Endometrium (tissue), 2 donors: ENCODE data around the gene ALOXE3.
"Not testable (repeated sequence)": the region's sequence is repeated elsewhere in the genome, so short reads cannot be mapped to it uniquely, and the experiment has no call there.

ENCODE experiments used
- FAIRE-seq: peaks from 2 replicates; lab custom pipeline; 2012; peaks lifted over from hg19 to GRCh38; lab: Jason Lieb, UNC
- donor health status: control.
- donor health status: control.

ALOXE3 gene

DNA sequence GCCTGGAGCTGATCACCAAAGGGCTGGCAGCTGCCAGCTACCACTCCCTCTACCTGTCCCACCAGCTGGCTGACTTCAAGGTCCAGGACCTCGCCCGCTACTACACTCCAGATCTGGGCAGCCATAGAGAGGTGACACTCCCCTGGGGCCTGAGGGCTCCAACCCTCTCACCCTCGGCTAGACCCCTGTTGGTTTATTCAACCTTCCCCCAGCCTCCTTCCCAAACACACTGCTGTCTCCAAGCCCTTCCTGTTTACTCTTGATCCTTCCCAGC, 48.8 kb downstream of the ALOXE3 start:
- no peak for FAIRE-seq

DNA sequence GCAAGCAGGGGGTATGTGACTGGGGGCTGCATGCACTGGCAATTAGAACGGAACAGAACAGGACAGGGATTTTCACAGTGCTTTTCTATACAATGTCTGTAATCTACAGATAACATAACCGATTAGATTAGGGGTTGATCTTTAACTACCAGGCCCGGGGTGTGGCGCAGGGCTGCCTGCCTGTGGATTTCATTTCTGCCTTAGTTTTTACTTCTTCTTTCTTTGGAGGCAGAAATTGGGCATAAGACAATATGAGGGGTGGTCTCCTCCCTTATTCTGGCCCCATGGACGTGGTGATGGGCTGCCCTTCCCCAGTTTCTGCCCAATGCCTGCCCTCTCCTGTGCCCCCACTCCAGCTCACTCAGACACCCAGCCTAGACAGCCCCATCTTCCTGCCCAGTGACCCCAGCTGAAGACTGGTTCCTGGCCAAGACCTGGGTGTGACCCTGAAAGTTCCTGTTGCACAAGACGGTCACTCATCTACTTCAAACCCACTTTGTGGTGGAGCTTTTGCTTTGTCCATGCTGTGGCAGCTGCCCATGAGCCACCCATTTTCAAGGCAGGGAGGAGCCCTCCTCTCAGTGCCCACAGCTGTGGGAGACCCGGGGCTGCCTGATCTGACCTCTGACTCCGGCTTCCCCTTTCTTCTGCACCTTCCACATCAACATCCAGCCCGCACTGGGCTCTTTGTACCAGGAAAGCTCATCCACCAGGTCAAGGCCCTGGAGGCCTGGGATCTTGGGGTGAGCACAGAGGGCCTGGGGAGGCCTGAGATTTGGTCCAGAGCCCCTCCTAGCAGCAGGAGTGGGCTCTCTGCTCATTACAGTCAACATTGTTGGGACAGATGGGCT, 49.4 kb downstream of the ALOXE3 start:
- FAIRE-seq: no peak

DNA sequence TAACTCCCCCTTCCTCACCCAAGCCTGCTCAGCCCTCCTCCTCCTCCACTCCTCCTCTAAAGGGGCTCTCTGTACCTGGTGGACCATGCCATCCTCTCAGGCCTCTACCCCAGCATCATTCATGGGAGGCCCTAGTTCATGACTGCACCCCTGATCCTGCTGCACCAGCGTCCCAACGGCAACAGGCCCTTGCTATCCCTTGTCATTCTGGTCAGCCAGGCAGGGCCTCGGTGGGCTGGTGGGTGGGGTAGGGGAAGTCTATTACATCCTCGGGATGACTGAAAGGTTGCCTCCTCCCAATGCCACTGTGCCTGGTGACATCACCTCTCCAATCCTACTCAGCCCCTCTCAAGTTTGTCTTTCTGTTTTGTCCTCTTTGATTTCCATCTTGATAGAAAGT, 50.5 kb downstream of the ALOXE3 start:
- no peak for FAIRE-seq

DNA sequence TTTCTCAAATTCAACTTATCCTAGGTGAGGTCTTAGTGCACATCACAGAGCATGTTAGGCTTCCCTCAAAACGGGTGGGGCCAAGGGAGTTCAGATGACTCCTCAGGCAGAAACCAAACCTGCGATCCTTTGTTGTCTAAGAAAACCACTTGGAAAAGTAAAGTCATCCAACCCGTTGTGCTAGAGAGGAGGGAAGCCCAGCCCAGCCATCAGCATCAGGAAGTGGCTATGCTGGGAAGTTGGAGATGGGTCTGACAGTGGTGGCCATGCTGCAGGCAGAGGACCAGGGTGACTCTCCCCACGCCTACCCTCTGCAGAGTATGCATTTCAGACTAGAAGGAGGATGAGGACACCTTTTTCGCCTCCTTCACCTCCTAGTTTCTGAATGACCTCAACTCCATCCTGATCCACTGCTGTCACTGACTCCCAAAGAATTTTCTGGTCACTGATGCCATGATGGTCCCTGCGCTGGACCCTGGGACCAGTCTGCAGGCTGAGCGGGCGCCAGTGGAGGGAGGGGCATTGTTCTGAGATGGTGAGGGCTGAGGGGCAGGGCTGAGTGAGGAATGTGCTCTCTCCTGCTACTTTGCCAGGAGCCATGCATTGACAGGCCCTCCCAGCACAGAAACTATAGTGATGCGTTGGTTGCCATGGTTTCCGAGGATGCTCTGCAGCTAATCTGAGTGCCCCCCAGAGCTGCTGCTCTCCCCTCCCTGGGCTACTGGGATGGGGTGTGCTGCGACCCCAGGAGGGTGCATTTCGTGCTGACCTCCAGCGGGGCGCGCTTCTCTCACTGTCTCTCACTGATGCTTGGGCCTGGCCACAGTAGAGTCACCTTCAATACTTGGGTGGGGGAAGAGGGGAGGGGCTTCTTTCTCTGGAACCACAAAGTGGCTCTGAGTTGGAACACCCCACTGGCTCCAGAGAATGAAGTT, 51.2 kb downstream of the ALOXE3 start:
- no peak for FAIRE-seq

DNA sequence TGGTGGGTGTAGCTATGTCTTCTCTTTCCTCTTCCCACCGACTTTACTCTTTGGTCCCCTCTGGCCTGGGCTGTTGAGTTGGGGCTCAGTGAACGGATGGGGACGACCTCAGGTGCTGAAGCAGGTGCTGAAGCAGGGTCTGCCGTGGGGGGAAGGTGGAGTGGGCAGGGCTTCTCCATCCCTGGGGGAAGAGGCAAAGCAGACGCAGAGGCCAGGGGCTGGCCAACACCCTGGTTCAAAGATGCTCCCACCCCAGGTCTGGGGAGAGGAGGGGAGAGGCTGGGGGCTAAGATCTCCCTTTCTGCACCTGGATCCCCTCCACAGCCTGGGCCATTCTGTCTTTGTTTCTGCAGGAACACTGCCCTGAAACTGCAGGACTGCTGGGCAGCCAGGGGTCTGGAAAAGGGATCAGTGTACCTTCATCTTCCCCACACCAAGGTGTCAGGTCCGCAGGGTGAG, 53.7 kb downstream of the ALOXE3 start:
- no peak for FAIRE-seq

DNA sequence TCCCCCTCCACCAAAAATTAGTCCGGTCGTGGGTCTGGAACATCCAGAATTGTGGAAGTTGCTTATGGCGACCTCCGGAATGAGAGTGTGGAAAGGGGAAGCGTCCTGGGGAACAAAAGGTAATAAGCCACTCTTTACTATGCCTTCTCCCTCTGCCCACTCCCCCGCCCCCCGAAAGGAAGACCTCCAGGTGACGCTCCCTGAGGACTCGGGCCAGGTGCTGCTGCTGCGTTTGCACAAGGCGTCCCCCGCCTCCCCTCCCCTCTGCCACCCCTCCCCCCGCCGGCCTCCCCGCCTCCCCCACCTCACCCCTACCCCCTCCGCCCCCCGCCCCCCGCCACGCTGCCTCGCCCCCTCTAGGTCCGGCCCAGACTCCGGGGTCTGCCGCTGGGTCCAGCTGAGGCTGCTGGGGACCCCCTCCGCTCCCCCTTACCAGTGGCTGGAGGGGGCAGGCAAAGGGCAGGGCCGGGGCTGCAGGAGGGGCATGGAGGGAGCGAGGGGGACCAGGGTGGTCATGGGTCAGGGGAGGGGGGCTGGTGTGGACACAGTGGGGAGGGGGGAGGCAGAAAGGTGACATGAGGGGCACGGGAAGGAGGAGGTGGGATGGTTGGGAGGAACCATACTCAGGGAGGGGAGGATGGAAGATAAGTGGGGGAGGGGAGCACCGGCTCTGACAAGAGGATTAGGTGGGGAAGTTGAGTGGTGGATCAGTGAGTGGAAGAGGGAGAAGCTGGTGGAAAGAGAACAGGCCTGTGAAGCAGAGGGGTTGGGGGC, 54.4 kb downstream of the ALOXE3 start:
- no peak for FAIRE-seq

DNA sequence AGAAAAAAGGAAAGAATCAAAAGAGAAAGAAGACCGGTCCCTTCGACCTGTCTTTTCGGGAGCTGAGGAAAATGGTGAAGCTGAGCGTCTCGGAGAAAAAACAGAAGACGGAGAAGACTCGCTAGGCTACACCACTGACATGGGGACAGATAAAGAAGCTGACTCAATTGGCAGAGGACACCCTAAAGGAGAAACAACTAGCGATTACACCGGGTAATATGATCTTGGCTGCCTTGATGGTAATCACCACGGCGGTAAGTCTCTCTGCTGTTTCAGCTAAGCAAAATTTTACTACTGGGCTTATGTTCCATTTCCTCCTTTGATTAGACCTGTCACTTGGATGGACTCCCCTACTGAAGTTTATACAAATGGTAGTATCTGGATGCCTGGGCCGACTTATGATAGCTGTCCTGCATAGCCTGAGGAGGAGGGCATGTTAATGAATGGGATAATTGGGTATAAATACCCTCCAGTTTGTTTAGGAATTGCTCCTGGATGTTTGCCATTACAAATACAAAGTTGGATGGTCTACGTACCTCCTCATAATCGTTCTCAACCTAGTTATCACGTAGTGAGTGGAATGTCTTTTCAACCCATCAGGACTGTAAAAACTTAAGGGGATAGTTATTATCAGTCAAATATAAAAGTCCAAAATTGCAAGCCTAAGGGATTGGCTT, 55.4 kb downstream of the ALOXE3 start:
- no peak for FAIRE-seq

DNA sequence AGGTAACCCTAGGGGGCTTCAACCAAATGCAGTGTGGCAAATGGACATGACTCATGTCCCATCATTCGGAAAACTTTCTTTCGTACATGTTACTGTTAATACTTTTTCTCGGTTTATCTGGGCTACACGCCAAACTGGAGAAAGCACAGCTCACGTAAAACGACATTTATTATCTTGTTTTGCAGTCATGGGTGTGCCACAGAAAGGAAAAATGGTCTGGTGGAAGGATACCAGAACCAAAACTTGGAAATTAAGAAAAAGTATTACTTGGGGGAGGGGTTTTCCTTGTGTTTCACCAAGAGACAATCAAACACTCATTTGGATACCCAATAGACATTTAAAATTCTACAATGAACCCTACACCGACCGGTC, 55.9 kb downstream of the ALOXE3 start:
- no peak for FAIRE-seq

DNA sequence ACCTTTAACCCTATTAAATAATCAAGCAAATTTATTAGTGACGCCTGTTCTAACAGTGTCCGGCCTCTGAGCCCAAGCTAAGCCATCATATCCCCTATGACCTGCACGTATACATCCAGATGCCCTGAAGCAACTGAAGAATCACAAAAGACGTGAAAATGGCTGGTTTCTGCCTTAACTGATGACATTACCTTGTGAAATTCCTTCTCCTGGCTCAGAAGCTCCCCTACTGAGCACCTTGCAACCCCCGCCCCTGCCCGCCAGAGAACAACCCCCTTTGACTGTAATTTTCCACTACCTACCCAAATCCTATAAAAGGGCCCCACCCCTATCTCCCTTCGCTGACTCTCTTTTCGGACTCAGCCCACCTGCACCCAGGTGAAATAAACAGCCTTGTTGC, 56.5 kb downstream of the ALOXE3 start:
- FAIRE-seq: not testable (repeated sequence)

DNA sequence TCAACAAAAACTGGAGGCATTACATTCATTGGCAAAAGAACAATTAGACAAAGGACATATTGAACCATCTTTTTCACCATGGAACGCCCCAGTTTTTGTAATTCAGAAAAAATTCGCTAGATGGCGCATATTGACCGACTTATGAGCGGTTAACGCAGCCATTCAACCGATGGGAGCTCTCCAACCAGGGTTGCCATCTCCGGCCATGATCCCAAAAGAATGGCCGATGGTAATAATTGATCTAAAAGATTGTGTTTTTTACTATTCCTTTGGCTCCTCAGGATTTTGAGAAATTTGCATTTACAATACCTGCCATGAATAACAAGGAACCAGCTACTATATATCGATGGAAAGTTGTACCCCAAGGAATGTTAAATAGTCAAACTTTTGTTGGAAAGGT, 58.0 kb downstream of the ALOXE3 start:
- peak; percentile 86 for FAIRE-seq

DNA sequence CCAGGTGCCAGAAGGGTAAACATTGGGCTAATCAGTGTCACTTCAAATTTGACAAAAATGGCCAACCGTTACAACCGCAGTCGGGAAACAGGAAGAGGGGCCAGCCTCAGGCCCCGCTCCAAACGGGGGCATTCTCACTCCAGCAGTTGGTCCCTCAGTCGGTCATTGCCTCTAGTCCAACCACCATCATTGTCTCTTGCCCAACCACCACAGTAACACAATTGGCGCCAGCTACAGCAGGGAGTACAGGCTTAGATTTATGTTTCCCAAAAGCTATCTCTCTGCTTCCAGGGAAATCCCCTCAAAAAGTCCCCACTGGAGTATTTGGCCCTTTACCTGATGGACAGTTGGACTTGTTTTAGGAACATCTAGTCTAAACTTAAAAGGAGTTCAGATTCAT, 59.2 kb downstream of the ALOXE3 start:
- no peak for FAIRE-seq

DNA sequence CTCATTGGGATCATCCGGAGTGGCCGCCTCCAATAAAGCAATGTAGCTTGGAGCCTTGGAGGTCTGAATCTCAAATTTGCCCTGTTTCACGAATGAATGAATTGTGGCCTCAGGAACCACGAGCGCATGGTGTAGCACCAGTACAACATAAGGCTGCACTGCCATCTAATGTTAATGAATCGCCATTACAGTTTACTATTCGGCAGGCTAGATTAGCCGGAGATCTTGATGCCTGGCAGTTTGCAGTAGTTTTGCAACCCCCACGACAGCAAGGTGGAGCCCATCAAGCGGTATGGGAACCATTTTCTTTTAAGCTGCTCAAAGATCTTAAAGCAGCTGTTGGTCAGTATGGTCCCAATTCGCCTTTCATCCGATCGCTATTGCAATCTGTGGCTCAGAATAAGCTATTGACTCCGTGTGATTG, 60.6 kb downstream of the ALOXE3 start:
- FAIRE-seq: peak; percentile 31

DNA sequence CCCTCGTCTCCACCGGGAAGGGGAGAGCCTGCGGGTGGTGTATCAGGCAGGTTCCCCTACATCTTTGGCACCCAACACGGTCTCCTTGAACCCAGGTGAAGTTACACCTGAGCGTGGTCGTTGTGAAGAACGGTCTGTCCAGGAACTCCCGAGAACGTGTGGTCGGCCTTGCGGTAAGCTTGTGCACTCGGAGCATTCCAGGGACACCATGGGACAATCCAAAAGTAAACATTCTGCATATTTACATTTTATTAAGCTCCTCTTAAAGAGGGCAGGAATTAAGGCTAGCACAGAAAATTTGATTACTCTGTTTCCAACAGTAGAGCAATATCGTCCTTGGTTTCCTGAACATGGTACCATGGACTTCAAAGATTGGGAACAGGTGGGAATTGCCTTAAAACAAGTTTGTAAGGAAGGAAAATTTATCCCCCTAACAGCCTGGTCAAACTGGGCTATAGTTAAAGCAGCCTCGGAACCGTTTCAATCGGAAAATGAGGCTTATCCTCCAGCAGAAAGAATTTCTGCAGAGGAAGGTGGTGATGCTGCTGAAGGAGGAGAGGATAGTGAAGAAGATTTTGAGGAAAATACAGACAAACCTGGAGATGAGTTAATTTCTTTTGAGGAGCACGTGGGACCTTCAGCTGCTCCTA, 61.2 kb downstream of the ALOXE3 start:
- no peak for FAIRE-seq

DNA sequence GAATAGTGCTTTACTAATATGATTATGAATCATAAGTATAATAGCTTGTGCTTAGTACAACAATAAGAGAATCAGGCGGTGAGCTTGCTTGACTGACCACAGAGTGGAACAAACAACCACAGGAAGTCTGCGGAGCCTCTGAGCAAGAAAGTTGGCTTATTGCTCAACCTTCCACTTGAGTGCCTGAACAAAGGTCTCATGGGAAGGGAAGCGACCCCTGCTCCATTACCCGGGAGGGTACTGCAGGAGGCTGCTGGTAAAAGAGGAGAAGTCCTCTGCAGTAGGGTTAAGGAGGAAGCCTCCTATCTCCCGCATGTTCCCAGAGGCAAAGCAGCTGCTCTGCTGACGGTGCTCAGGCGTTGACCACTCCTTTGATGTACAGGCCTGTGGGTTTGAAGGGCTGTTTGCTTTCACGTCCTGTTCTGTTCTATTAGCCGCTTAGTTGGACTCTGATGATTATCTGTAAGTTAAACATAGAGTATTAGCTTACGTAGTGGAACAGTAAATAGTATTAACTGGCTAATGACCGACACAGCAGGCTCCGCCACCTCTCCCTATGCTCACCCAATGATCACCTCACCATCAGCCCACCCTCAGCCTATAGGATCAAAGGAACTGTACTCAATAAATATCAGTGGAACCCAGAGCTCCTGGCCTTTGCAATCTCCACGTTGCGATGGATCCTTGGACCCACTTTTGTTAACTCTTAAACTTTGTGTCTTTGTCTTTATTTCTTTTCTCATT, 61.9 kb downstream of the ALOXE3 start:
- no peak for FAIRE-seq

DNA sequence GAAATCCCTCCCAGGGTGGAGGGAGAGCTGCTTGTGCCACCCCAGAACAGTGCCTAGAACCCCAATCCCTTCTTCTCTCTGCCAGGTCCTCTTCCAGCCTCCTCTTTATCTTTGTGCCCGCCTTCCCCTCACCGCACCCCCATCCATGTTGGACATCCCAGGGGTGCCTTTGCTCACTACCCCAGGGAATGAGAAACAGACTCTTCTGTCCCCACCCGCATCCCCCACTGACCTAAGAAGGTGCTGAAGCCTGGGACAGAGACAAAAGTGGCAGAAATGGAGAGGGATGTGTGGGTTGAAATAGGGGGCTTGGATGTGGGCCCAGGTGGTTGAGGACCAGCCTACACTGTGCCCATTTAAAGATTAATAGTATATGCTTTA, 62.5 kb downstream of the ALOXE3 start:
- no peak for FAIRE-seq

DNA sequence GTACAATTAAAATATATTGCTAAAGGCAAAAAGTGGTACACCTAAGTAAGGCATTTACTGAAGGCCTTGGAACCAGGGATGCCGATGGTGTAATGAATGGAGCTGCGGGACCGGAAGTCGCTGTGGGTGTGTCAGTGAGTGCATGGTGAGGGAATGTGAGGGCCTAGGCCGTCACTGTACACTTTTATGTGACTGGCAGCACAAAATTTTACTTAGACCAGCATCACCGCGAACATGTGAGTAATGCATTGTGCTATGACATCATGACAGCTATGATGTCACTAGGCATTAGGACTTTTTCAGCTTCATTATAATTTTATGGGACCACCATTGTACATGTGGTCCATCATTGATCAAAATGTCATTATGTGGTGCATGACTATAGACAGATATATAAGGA, 64.7 kb downstream of the ALOXE3 start:
- FAIRE-seq: no peak

DNA sequence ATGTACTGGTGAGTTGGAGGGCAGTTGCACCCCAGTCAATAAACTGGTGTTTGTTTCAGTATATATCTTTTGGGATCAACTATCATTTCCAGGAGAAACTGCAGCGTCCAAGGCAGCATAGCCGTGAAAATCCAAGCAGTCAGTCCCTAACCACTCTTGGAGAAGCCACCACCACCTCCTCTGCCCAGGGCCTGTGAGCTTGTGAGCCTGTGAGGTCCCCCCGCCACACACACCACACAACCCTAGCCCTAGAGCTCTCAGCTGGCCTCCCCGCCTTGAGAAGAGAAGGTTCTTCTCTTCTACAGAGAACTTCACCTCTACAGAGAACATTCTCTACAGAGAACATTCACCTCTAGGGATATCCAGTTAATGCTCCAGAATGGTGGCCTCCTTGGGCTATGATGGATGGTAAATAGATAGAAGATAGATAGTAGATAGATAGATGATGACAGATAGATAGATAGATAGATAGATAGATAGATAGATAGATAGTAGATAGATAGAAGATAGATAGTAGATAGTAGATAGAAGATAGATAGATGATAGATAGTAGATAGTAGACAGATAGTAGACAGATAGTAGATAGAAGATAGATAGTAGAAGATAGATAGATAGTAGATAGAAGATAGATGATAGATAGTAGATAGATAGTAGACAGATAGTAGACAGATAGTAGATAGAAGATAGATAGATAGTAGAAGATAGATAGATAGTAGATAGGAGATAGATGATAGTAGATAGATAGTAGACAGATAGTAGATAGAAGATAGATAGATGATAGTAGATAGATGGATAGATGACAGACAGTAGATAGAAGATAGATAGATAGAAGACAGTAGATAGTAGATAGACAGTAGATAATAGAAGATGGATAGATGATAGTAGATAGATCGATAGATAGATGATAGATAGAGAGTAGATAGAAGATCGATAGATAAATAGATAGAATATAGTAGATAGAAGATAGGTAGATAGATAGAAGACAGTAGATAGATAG, 65.8 kb downstream of the ALOXE3 start:
- FAIRE-seq: no peak

DNA sequence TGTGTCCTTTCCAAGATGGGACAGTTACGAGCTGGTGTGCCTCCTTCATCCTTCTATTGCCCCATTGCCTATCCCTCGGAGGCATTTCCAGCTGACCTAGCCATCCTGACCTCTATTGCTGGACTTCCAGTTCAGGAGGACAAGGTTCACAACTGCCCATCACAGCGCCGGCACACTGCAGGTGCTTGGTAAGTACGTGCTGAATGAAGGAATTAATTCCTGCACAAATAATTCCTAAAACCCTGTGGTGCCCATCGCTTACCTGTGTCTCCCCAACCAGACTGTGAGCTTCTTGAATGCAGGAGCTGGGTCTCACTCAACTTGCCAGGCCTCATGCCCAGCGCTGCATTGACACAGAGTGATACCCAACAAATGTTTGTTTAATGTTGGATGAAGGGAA, 66.5 kb downstream of the ALOXE3 start:
- no peak for FAIRE-seq

DNA sequence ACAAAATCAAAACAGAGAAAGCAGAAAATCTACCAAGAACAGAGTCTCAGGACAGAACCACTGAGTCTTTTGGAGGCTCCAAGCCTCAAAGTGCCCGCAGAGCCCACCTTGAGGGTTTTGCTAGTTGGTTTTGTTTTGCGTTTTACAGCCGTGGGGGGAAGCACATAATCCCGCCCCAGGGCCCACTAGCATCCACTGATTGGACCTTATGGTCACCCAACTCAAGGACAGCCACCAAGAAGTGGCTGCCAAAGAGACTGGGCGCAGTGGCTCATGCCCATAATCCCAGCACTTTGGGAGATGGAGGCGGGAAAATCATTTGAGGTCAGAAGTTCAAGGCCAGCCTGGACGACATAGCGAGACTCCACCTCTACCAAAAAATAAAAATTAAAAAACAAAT, 69.6 kb downstream of the ALOXE3 start:
- no peak for FAIRE-seq

DNA sequence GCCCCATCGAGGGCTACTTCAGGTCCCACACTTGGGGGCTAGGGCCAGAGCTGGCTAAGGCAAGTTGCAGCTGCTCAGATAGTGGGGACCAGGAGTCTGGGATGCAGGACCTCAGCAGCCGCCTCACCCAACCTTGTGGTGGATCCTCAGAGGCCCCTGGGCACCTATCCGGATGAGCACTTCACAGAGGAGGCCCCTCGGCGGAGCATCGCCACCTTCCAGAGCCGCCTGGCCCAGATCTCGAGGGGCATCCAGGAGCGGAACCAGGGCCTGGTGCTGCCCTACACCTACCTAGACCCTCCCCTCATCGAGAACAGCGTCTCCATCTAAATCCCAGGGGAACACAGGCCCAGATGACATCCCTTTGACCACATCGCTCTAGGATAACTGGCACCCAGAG, 70.1 kb downstream of the ALOXE3 start:
- FAIRE-seq: no peak
